CD4-positive, alpha-beta T cell treated with Interleukin-2 at 100 ng/mL for 4 hours (primary cell): Measurements from ENCODE around the gene STEAP1B.
"Not testable (repeated sequence)": the region's sequence is repeated elsewhere in the genome, so short reads cannot be mapped to it uniquely, and the experiment has no call there.

ENCODE experiments used
- DNase-seq: peaks from one replicate; pipeline ENCODE4 v3.0.0-alpha.2; 2020; ENCODE audit warnings: low spot score

STEAP1B gene

DNA sequence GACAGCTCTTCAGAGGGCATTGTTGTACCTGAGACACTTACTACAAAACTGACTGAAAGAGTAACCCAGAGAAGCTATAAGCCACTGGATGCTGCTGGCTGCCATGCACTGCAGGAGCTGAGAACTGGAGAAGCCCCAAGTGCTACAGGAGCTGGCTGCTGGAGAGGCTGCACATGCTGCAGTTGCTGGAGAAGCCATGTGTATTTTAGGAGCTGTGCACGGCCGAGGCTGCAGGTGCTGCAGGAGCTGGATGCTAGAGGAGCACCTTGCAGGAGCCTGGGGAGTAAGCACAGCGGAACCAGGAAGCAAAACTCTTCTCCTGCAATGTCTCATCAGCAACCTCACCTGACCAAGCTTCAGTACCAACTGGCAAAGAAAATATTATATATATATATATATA lies 45.5 kb downstream of the STEAP1B start:
- DNase-seq = no peak

DNA sequence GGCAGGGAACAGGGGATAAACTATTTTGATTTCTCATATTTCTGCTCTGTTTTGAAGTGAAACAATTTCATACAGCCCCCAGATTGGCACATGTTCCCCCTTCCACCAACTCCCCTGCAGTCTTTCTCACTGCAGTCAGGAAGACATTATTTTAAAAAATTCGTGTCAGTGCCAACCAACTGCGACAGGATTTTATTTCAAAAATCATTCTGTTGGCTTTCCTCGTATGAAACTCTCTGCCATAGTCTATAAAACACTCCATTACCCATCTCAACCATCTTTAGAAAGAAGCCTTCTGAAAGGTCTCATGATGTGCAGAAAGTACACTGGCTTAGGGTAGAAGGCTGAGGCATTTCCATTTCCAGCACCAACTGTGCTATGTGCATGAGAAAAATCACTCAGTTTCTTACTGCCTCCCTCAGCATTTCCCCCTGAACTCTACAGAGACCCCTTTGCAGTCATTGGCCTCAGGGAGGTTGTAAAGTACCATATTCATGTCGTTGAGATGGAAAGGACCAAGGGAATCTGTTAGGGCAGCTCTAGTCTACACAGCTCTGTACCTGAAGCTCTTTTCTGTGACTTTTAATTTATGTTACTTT lies 46.9 kb downstream of the STEAP1B start:
- DNase-seq = no peak

DNA sequence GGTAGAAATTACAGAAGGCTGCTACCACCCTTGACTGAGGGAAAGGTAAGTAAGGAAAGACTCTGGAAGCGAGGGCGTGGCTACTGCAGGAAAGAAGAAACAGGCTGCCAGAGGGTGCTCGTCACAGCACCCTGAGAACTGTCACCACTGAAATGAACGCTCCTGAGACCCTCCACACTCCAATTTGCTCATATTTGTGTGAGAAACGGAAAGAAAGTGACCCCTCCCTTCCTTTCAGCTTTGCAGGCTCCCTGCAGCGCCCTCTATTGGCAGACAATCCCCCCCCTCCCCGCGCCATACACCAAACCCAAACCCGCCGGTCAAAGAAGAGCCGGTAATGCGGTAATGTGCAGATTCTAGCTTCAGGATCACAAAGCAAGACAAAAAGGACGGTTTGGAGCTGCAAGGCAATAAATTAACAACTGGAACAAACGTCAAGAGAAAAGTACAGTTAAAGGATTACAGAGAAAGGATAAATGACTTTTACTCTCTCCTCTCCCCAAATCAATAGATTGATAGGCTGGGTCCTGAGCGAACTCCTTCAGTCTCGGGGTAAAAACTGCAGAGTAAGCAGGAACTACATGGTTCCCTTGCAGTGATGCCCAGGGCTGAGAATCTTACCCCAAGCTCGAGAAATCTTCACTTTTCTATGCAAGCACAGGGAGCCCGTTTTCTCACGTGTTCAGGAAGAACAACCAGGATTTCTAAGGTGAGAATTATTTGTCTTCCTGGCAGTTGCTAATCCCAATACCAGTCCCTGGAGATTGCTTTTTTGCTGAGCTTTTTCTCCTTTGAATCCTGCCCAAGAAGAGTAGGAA lies 47.6 kb downstream of the STEAP1B start:
- DNase-seq = no peak

DNA sequence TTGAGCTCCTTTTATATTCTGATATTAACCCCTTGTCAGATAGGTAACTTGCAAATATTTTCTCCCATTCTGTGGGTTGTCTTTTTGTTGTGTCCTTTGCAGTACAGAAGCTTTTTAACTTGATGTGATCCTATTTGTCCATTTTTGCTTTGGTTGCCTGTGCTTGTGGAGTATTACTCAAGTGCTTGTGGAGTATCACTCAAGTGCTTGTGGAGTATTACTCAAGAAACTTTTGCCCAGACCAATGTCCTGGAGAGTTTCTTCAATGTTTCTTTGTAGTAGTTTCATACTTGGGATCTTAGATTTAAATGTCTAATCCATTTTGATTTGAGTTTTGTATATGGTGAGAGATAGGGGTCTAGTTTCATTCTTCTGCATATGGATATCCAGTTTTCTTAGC lies 50.0 kb downstream of the STEAP1B start:
- DNase-seq = not testable (repeated sequence)

DNA sequence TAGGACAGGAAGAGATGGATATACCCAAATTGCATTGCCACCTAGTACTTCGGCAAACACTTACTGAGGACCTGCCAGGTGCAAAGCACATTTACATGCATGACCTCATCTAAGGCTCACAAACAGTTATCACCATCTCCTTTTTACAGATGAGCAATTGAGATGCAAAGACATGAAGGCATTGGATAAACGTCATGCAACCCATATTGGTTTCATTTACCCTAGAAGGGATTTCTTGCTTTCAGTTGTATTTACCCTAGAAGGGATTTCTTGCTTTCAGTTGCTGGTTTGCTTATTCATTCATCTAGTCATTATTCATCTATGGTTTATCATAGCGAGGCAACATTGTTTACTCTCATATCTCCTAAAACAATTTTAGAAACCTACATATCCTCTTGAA lies 52.2 kb downstream of the STEAP1B start:
- DNase-seq = no peak

DNA sequence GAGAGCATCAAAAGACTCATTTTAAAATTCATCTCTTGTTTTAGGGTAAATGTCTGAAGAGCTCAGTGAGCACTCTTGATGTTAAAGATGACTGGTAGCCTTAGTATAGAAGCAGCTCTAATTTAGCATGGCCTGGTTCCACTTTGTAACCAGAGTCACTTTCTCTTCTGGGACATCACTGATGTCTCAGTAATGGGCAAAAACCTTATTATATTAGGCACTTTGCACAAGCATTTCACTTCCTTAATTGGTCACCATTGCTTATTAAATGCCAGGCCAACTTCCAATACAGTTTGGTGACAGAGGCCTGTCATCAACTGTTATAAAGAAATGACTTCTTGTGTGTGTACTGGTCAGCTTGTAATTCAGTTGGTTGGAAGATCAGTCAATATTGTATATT lies 53.0 kb downstream of the STEAP1B start:
- DNase-seq = no peak

DNA sequence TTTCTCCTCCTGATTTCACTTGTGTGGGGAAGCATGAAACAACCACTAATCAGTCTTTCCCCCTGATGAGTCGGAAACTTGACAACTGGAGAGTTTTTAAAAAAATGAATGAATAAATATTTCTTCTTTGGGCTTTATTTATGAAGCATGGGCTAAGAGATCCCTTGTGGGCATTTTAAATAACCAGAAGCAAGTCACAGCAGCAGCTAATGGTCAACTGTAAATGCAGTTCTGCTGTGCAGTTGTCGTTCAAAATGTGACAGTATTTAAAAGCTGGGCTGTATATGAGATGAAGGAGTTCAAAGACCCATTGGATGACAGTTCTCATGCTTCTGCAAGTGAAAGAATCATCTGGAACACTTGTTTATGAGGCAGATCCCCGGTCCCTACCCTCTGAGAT lies 54.1 kb downstream of the STEAP1B start:
- DNase-seq = no peak

DNA sequence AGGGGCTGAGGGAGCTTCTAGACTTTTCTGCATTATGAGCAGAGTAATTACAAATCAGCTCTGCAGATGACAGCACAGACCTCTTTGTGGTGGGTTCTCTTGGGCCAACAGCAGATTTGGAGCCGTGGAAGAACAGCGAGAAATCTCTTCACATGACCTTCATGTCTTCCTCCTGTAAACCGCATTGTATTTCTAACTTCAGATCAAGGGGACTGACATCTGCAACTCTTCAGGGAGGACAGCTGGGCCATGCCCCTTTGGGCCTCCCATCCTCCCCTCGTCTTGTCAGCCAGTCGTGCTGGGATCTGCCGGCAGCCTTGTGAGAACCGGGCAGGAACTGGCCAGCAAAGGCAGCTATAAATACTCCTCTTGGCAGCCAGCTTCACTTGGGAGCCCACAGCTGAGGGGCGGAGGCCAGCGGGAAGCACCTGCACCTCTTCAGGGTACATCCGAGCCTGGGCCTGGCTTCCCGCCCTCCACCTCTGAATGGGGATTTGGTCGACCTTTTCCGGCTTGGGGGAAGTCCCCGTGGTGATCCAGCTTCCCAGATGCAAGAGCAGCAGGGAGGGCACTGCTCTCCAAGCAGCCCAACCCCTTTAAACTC lies 54.7 kb downstream of the STEAP1B start:
- no peak for DNase-seq

DNA sequence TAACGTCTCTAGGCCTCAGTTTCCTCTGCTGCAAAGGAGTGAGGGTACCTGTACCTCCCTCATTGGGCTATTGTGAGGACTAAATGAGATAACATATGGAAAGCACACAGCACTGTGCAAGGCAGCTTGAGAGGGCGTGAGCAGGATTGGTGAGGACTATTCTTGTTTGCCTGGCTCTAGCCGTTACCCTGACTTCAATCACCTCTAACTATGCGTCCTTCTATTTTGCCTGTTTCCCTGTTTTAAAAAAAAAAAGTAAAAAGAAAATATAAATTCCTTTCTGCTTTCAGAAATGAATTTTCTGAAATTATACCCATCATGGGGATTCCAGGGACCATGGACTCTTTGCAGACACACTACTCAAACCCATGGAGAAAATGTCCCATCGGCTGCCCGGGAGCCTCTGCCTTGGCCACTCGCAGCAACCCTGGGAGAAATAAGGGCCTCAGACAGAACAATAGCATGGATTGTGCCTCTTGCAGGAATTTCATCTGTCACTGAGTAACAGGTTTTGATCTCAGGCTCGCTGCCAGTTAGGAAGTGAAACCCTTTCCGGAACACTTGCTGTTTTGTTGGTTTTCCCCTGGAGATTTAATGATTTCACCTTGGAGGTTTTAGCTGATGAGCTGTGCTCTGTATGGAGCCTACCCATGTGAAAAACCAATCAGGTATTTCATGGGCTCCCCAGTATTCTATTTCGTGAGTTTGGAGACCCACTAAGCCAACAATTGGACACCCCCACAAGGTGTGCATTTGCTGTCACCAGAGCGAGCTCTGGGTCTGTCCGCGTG lies 55.6 kb downstream of the STEAP1B start:
- DNase-seq = no peak

DNA sequence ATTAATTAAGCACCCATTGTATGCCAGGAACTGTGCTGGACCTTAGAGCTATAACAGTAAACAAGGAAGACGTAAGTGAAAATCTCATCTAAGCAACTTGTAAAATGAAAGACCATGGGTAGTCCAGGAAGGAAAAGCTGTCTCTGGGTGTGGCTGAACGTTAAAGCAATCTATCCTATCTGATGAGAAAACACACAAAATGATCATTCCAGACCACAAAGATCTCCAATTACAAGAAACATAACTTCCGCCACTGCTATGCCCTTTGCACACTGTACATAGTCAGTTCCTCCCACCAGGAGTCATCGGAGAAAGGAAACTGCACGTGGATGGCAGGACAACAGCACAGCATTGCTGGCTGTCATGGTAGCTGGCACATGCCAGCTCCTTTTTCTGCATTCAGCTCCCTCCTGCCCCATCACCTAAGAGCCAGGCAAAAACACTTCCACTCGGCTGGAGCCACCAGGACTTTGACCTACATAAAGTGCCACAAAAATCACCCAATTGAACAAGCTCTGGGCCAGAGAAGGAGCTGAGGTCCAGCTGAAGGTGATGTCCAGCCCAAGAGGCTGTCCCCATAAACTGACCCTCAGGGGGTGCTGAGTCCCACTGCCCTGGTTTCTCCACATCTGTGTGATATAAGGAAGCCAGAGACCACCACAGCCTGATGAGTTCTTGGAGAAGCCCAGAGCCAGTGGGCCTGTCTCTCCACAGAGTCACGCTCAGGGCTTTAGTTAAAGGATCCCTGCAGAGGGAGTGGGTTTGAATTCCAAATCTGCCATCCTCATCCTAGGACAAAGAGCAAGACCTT lies 56.4 kb downstream of the STEAP1B start:
- DNase-seq = no peak

DNA sequence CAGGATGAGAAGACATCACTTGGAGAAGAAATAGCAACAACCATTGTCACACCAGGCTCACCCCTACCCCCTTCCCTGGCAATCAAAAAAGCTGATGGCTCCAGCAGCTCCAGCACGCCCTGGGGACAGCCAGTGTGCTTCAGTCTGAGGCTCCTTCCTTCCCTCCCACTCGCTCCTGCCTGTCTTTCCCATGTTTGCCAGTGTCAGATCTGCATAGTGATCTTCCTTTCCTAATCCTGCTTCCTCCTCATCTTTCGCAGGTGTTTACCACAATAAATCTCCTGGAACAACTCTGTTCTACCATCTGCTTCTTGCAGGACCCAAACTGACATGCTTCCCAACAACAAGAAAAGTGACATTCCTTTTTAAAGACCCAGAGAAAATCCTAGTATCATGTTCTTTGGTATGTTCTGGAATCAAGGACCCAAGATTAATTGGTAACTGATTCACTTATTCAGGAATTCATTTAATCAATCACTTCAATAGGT lies 57.1 kb downstream of the STEAP1B start:
- DNase-seq = no peak

DNA sequence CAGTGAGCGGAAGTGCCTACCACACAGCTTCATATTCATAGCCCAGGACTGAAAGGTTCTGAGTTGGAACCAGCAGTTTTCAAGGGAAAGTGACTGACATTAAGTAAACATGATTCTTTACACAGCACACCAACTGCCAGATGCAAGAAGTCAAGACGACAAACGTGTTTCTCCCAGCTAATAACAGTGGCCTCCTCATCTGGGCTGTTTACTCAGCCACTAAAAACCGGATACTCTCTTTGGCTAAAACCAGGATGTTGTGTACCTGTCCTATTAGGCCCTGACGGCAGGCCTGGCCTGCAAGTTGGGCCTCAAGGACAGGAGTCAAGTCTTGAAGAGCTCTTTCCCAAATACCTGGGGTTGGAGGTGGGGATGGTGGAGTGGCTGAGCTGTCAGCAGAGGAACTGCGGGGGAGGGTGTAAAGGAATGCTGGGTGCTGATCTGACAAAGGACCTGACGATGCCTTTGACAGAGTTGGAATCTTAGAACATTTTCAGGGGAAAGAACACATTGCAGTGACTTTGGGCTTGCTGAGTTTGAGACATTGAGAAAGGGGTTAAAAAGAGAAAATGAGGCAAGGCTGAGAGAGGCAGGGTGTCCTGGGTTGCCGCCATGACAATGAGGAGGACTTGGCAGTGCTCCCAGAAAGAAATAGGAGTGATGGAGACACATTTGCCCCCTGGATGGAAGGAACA lies 57.7 kb downstream of the STEAP1B start:
- DNase-seq = no peak

DNA sequence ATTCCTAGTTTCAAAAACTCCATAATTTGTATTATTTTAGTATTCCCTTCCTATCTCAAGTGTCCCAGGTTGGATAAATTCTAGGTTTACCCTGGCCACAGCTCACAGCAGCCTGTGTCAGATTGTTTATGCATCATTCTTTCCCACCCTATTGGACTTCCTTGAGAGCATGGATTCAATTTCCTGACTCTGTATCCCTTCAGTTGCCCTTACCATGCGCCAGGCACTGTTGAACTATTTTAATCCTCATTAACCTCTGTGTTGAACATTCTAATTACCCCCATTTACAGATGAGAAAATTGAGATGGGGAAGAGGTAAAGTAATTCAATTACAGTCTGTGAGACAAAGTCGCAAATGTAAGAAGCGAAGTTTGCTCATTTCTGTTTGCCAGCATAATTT lies 58.8 kb downstream of the STEAP1B start:
- DNase-seq = no peak

DNA sequence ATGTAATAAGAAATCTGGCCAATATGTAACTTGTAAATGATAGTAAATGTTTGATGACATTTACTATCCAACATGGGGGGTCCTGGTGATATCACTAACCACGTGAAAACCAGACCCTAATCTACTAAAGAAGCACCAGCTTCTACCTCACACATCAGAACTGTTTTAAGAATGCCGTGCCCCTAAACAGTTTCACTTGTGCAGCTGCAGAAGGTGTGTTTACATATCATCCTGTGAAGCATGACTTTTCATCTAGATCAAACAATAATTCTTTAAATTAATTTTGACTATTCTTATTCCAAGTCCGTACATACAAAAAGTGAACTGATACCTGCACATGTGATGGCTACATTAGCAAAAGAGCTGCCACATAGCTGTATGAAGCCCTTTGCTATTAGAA lies 61.0 kb downstream of the STEAP1B start:
- DNase-seq = no peak

DNA sequence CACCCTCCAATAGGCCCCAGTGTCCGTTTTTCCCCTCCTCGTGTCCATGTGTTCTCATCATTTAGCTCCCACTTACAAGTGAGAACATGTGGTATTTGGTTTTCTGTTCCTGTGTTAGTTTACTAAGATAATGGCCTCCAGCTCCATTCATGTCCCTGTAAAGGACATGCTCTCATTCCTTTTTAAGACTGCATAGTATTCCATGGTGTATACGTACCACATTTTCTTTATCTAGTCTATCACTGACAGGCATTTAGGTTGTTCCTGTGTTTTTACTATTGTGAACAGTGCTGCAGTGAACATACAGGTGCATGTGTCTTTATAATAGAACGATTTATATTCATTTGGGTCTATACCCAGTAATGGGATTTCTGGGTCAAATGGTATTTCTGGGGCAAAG lies 63.4 kb downstream of the STEAP1B start:
- not testable (repeated sequence) for DNase-seq

DNA sequence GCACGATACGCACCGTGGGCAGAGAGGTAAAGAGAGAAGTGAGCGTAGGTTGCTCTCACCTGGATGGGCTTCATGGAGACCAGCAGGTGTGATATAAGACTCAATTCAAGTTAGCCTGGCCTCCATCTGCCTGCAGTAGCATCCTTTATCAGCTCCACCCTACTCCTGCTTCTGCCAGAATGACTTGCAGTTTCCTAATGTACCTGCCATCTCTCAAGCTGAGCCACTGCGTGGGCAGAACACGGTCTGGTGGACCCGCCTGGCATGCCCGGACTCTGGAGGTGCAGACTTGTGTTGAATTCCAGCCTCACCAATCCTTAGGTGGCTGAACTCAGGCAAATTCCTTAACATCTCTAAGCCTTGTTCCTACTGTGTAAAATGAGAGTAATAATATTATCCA lies 64.3 kb downstream of the STEAP1B start:
- no peak for DNase-seq

DNA sequence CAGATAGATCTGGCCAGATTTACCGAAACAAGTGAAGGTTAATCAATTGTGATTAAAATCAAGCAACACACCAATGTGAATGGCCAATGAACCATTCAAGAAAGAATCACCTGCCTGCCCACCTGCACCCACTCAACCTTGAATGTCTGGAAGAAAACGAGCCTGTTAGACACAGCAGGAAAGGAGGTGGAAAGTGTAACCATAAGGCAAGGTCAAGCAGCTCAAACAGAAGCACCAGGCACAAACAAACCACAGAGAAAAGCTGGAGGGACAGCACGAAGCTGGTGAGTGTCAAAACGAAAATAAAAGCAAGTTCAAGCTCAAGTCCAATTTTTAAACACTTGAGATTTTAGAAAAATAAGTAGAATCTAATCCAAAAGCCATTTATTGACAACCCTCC lies 64.9 kb downstream of the STEAP1B start:
- no peak for DNase-seq

DNA sequence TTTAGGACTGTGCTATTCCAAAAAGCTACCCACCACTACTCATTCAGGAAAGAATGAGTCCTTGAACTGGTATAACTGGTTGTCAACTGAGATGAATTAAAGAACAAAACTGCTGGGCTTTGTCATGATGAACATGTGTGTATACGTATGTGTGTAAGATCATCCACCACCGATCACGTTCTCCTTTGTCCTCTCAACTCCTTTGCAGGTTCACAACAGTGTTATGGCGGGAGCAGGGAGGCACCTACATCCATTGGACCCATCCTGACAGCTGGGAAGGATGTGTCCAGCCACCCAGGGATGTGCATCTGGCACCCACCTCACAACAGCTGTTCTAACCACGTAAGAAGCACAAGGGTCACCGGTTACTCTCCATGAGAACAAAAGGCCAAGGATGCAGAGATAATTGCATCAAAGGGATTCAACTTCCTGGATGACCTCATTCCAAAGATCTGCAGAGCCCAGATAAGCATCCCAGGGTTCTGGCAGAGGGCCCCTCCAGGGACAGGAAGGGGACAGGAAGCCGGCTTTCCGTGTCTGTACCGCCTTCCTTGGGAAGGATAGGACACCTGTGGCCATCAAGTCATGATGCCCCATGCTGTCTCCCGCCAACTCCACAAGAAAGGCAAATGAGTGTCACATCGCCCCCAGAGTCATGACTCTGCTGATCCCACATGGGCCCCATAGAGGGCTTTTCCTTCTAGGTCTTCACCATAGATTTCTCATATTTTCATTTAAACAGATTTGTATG lies 66.1 kb downstream of the STEAP1B start:
- DNase-seq = no peak

DNA sequence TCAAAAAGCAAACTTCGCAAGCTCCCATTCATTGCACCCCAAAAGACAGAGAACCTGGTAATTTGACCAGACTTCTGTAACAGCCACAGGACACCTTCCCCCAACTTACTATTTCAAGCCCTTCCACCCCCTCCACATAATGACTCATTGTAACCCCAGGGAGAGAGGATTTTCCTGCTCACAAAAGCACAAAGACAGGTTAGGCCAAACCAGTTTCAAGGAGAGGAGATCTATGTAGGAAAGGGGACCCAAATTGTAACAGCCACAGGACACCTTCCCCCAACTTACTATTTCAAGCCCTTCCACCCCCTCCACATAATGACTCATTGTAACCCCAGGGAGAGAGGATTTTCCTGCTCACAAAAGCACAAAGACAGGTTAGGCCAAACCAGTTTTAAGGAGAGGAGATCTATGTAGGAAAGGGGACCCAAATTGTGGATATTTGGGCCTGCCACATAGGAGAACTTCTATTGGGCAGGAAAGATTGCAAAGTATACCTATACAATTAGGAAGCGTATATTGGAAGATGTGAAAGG lies 66.8 kb downstream of the STEAP1B start:
- not testable (repeated sequence) for DNase-seq

DNA sequence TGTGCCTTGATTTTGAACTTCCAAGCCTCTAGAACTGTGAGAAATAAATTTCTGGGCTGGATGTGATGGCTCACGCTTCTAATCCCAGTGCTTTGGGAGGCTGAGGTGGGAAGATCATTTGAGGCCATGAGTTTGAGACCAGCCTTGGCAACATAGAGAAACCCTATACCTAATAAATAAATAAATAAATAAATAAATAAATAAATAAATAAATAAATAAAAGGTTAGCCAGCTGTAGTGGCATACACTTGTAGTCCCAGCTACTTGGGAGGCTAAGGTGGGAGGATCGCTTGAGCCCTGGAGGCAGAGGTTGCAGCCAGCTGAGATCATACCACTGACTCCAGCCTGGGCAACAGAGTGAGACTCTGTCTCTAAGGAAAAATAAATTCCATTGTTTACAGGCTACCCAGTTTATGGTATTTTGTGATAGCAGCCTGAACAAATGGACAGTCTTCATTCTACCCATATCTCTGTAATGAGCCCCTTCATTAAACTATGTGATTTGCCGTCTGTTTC lies 67.7 kb downstream of the STEAP1B start:
- no peak for DNase-seq
